Spleen (tissue), 13 donors: ENCODE results near the gene GDPD3. TPM values are rescaled to one million over a fixed set of nuclear protein-coding genes. Genes with fewer than 3 reads are reported as not detected.

ENCODE experiments used
- DNase-seq: peaks from one replicate; pipeline ENCODE4 v3.0.0-alpha.2; 2020
- H3K27ac ChIP-seq, 8 donors: fragments of 200-600 bp; sonication (generic) in 7 of 8; 1 replicate in 4 of 8; 2 replicates in 4 of 8; pipeline versions ENCODE4 v1.5.0 to v1.8.0; 2016 to 2021; ENCODE audit warnings: inconsistent platforms in 4 of 8, mild to moderate bottlenecking in 4 of 8, moderate library complexity in 1 of 8
- H3K27me3 ChIP-seq, 7 donors: fragments of 200-600 bp; sonication (generic) in 6 of 7; replicated peaks in 1 of 7; 1 replicate in 4 of 7; 2 replicates in 3 of 7; pipeline versions ENCODE4 v1.5.0 to v1.8.0; 2016 to 2021; ENCODE audit warnings: inconsistent platforms in 3 of 7, mild to moderate bottlenecking in 1 of 7
- H3K36me3 ChIP-seq, 6 donors: fragments of 200-600 bp; sonication (generic) in 5 of 6; 1 replicate in 4 of 6; 2 replicates in 2 of 6; pipeline versions ENCODE4 v1.5.0 to v1.8.0; 2016 to 2021; ENCODE audit warnings: inconsistent platforms in 2 of 6
- H3K4me1 ChIP-seq, 6 donors: fragments of 200-600 bp; sonication (generic) in 5 of 6; 1 replicate in 3 of 6; 2 replicates in 3 of 6; pipeline versions ENCODE4 v1.5.0 to v1.8.0; 2016 to 2021; ENCODE audit warnings: inconsistent platforms in 3 of 6
- H3K4me3 ChIP-seq, 8 donors: fragments of 200-600 bp; sonication (generic) in 7 of 8; 1 replicate in 4 of 8; 2 replicates in 4 of 8; pipeline versions ENCODE4 v1.5.0 to v1.8.0; 2016 to 2021; ENCODE audit warnings: inconsistent platforms in 4 of 8, mild to moderate bottlenecking in 4 of 8, moderate library complexity in 2 of 8
- H3K9me3 ChIP-seq, 8 donors: fragments of 200-600 bp; sonication (generic) in 7 of 8; 1 replicate in 4 of 8; 2 replicates in 4 of 8; pipeline versions ENCODE4 v1.5.0 to v1.8.0; 2016 to 2021; ENCODE audit warnings: inconsistent platforms in 4 of 8
- POLR2A ChIP-seq, 3 donors: fragments of 450-650 bp; IDR thresholded peaks; one replicate each; pipeline ENCODE4 v1.5.1; 2017; ENCODE audit warnings: antibody characterized with exemption in 3 of 3, mild to moderate bottlenecking in 1 of 3
- POLR2AphosphoS5 ChIP-seq, 3 donors: sonication (generic); formaldehyde crosslinking; IDR thresholded peaks; one replicate each; pipeline ENCODE4 v1.5.1; 2017; ENCODE audit warnings: antibody characterized with exemption in 3 of 3
- WGBS, 5 donors: extraction: QIAGEN DNeasy Blood & Tissue Kit in 3 of 5; methylation state at CpG; one replicate each; pipeline versions ENCODE4 v1.1.5 to v1.1.7; 2013 to 2018; 5-methylcytosine and 5-hydroxymethylcytosine counted together
- intact Hi-C: fragments of 100-400 bp; cut with DNase I; formaldehyde crosslinking; loops from one replicate; pipeline ENCODE4 v1.15.0; 2023; ENCODE audit warnings: low total_unique reads
- long read RNA-seq, 2 donors: transcript quantifications; one replicate each; lab custom pipeline, GENCODE V29; 2026
- polyA plus RNA-seq, 3 donors: library from polyadenylated mRNA; stranded (reverse); fragments of 200-250 nt; gene quantifications; one replicate each; pipeline ENCODE4 v1.2.1, GENCODE V29; 2013
- total RNA-seq, 7 donors: library from RNA; depleted of rRNA in 3 of 7; stranded (reverse); fragments of >200 nt in 3 of 7; fragmentation: NEBNext Ultra II Directional in 4 of 7; extraction: Animal tissue kit (Norgen Biotek cat#: 25700) in 4 of 7; gene quantifications; one replicate each; pipeline versions ENCODE4 v1.1.0 to v1.2.1, GENCODE V29; 2016 to 2021
- TF ChIP-seq, protein P1 (sequence below), 11 experiments: fragments of 200-600 bp in 7 of 11; fragments of 450-650 bp in 4 of 11; sonication (generic) in 4 of 11; IDR thresholded peaks in 8 of 11; conservative IDR thresholded peaks in 3 of 11; 1 replicate in 7 of 11; 2 replicates in 4 of 11; pipeline versions ENCODE4 v1.4.0 to v1.8.0; 2016 to 2021; ENCODE audit warnings: antibody characterized with exemption in 11 of 11, inconsistent platforms in 4 of 11, mild to moderate bottlenecking in 1 of 11
- donor health status: healthy with polysubstance abuse.
- donor health status: DM: no; HTN: no; CAD: no; lungs with moderate emphysema.
- donor health status: DM: no; HTN: no; CAD: no.
- donor health status: Bipolar disorder and iron deficiency.
- donor health status: healthy.
- donor health status: DM: no; HTN: no; CAD: no.
- donor health status: DM: yes; HTN: yes; CAD: no.

Gene GDPD3, protein sequence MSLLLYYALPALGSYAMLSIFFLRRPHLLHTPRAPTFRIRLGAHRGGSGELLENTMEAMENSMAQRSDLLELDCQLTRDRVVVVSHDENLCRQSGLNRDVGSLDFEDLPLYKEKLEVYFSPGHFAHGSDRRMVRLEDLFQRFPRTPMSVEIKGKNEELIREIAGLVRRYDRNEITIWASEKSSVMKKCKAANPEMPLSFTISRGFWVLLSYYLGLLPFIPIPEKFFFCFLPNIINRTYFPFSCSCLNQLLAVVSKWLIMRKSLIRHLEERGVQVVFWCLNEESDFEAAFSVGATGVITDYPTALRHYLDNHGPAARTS
- total RNA-seq (10 to 100 TPM in 4 of 7 donors, 1 to 10 TPM in 3; 4.3 to 15.2 (median 10.2) TPM), polyA plus RNA-seq (10 to 100 TPM in 2 of 3 donors, 1 to 10 TPM in 1; 5.1 to 18.0 (median 14.5) TPM)
- long read RNA-seq, donor 1, partial matches to known transcripts = 0 of 1 reads
- long read RNA-seq, donor 1, other reads (novel, unspliced or antisense) = 0 of 1 reads
- long read RNA-seq, donor 2 = 0 reads

DNA sequence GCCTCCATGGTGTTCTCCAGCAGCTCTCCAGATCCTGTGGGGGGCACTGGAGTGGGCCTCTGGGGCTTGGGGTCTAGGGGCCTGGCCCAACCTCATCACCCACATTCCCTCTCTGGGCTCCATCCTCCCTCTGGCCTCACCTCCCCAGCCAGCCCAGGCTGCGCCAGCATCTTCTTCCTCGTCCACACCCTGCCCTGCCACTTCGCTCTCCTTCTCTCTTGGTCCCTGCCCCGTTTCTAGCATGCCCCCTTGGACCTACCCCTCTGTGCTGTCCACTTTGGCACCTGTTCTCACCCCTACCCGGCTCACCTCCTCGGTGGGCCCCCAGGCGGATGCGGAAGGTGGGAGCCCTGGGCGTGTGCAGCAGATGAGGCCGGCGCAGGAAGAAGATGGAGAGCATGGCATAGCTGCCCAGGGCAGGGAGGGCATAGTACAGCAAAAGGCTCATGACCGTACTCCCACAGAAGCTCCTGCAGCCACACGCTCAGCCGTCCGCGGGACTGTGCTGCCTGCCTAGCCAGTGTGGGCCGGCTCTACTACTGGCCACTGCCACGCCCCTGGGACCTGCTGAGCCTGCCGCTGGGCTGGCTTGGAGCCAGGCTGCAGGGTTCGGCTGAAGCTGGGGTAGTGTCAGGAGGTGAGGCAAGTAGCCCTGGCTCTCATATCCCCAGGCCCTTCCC is at the start of gene GDPD3:
TSS of gene GDPD3 (minus strand) at position 507 of the 680 bp plus-strand sequence. CDS start at position 448, 59 bp downstream.
- Histone ChIP-seq H3K36me3 (peaks cover 0 to 100% (median 73%) of the 10 kb centered on the region in 6 donors), H3K9me3 (no peaks in the 10 kb centered on the region), H3K4me3 (no peak within 1 kb of the TSS), H3K4me1 (peaks cover 0 to 33% (median 9%) of the 10 kb centered on the region in 6 donors), H3K27ac (peak within 1 kb of the TSS in 3 of 8 donors; percentile 5 to 36 (median 13)), H3K27me3 (no peaks in the 10 kb centered on the region)
- WGBS, 5 donors = 86 to 90% (median 89%) methylated on average over 20 of the region's 20 CpGs
- no peak for DNase-seq
- TF ChIP-seq POLR2A (IDR thresholded peaks at IDR 0.05) = no peak
- TF ChIP-seq POLR2AphosphoS5 (IDR thresholded peaks at IDR 0.05) = peak in 2 of 3 donors; percentile 7 to 41
- TF ChIP-seq, protein P1, sequence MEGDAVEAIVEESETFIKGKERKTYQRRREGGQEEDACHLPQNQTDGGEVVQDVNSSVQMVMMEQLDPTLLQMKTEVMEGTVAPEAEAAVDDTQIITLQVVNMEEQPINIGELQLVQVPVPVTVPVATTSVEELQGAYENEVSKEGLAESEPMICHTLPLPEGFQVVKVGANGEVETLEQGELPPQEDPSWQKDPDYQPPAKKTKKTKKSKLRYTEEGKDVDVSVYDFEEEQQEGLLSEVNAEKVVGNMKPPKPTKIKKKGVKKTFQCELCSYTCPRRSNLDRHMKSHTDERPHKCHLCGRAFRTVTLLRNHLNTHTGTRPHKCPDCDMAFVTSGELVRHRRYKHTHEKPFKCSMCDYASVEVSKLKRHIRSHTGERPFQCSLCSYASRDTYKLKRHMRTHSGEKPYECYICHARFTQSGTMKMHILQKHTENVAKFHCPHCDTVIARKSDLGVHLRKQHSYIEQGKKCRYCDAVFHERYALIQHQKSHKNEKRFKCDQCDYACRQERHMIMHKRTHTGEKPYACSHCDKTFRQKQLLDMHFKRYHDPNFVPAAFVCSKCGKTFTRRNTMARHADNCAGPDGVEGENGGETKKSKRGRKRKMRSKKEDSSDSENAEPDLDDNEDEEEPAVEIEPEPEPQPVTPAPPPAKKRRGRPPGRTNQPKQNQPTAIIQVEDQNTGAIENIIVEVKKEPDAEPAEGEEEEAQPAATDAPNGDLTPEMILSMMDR (IDR thresholded peaks at IDR 0.05 in 8 of 11, conservative IDR thresholded peaks at IDR 0.05 in 3 of 11) = peak in 1 of 11 experiments; percentile 1
- intact Hi-C loops = no loop called here

DNA sequence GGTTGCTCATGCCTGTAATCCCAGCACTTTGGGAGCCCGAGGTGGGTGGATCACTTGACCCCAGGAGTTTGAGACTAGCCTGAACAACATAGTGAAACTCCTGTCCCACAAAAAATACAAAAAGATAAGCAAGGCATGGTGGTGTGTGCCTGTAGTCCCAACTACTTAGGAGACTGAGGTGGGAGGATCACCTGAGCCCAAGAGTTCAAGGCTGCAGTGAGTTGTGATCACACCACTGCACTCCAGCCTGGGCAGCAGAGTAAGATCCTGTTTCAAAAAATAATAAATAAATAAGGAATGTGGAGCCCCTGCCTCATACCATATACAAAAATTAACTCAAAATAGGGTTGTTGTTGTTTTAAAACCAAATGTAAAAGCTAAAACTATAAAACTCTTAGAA is 43.9 kb upstream of the GDPD3 start:
- intact Hi-C loops = no loop called here
- 76 to 88% (median 81%) methylated on average over 1 of the region's 1 CpG for WGBS, 5 donors

DNA sequence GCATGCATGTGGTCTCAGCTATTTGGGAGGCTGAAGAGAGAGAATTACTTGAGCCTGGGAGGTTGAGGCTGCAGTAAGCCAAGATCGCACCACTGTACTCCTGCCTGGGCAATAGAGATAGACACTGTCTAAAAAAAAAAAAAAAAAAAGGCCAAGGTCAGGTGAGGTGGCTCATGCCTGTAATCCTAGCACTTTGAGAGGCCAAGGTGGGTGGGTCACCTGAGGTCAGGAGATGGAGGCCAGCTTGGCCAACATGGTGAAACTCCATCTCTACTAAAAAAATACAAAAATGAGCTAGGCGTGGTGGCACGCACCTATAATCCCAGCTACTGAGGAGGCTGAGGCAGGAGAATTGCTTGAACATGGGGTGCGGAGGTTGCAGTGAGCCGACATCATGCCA is 41.9 kb upstream of the GDPD3 start:
- peaks cover 0 to 2% (median 0%) of the 10 kb centered on the region in 8 donors for H3K9me3 ChIP-seq
- H3K27ac ChIP-seq = no peak overlapping the region
- DNase-seq = no peak
- intact Hi-C loops = no loop called here
- no peak for TF ChIP-seq POLR2AphosphoS5 (IDR thresholded peaks at IDR 0.05)
- TF ChIP-seq POLR2A (IDR thresholded peaks at IDR 0.05) = no peak
- TF ChIP-seq, protein P1 (IDR thresholded peaks at IDR 0.05 in 8 of 11, conservative IDR thresholded peaks at IDR 0.05 in 3 of 11) = no peak
- peaks cover 0 to 3% (median 0%) of the 10 kb centered on the region in 6 donors for H3K4me1 ChIP-seq
- no peak overlapping the region for H3K4me3 ChIP-seq
- H3K36me3 ChIP-seq = no peaks in the 10 kb centered on the region
- no peaks in the 10 kb centered on the region for H3K27me3 ChIP-seq
- WGBS, 5 donors = 95 to 99% (median 96%) methylated on average over 5 of the region's 5 CpGs

More for the DNA sequence above, 43.9 kb upstream of the GDPD3 start:
- Histone ChIP-seq H3K27ac (no peak overlapping the region), H3K36me3 (no peaks in the 10 kb centered on the region), H3K4me3 (no peak overlapping the region), H3K27me3 (no peaks in the 10 kb centered on the region), H3K9me3 (no peaks in the 10 kb centered on the region), H3K4me1 (no peaks in the 10 kb centered on the region)
- no peak for DNase-seq
- no peak for TF ChIP-seq POLR2A (IDR thresholded peaks at IDR 0.05)
- no peak for TF ChIP-seq POLR2AphosphoS5 (IDR thresholded peaks at IDR 0.05)
- TF ChIP-seq, protein P1 (IDR thresholded peaks at IDR 0.05 in 8 of 11, conservative IDR thresholded peaks at IDR 0.05 in 3 of 11) = no peak
